Immature natural killer cell (primary cell): ENCODE measurements around the gene PPP3CA. TPM values are rescaled to one million over a fixed set of nuclear protein-coding genes. Genes with fewer than 3 reads are reported as not detected.
A peak's percentile ranks its signal among the peaks of the same experiment; 100 is the strongest.

Experiments used
- DNase-seq, 3 donors: peaks; one replicate each; pipeline ENCODE4 v3.0.0; 2022; ENCODE audit warnings: mixed read lengths in 1 of 3
- H3K27ac Mint-ChIP-seq, 6 donors: one replicate each; pipeline ENCODE4 v1.8.0; 2020; ENCODE audit warnings: mixed read lengths in 6 of 6, mild to moderate bottlenecking in 5 of 6, inconsistent platforms in 4 of 6, moderate library complexity in 3 of 6
- H3K27me3 Mint-ChIP-seq, 3 donors: one replicate each; pipeline ENCODE4 v1.8.0; 2020 to 2021; ENCODE audit warnings: low read depth in 3 of 3, mild to moderate bottlenecking in 3 of 3, mixed read lengths in 3 of 3, moderate library complexity in 3 of 3, inconsistent platforms in 1 of 3
- H3K36me3 Mint-ChIP-seq, 3 donors: one replicate each; pipeline ENCODE4 v1.8.0; 2020; ENCODE audit warnings: mixed read lengths in 3 of 3, inconsistent platforms in 2 of 3, mild to moderate bottlenecking in 2 of 3
- H3K4me1 Mint-ChIP-seq, 2 donors: one replicate each; pipeline ENCODE4 v1.8.0; 2020; ENCODE audit warnings: inconsistent platforms in 2 of 2, mild to moderate bottlenecking in 2 of 2, mixed read lengths in 2 of 2, moderate library complexity in 1 of 2
- H3K4me3 Mint-ChIP-seq, 5 donors: one replicate each; pipeline ENCODE4 v1.8.0; 2020; ENCODE audit warnings: mild to moderate bottlenecking in 5 of 5, mixed read lengths in 5 of 5, inconsistent platforms in 3 of 5, moderate library complexity in 3 of 5
- H3K9me3 Mint-ChIP-seq, 6 donors: one replicate each; pipeline ENCODE4 v1.8.0; 2020; ENCODE audit warnings: mild to moderate bottlenecking in 6 of 6, mixed read lengths in 6 of 6, inconsistent platforms in 4 of 6, moderate library complexity in 3 of 6
- polyA plus RNA-seq, 3 donors: library from polyadenylated mRNA; unstranded; fragments of 300-500 nt; fragmentation: Illumina TruSeq; gene quantifications; one replicate each; pipeline ENCODE4 v1.2.3, GENCODE V29; 2021

PPP3CA gene
- polyA plus RNA-seq, 3 donors from 2014 or later, result 9.4 to 13.6 (median 10.8) TPM

- no peak overlapping the region for H3K27ac Mint-ChIP-seq
- H3K27me3 Mint-ChIP-seq, result peaks cover 0 to 3% (median 0%) of the 10 kb centered on the region in 3 donors
- H3K36me3 Mint-ChIP-seq, result peaks cover 0 to 3% (median 0%) of the 10 kb centered on the region in 3 donors
- peaks cover 71 to 89% of the 10 kb centered on the region in 2 donors for H3K4me1 Mint-ChIP-seq
- no peaks in the 10 kb centered on the region for H3K9me3 Mint-ChIP-seq
- no peak for DNase-seq
- H3K4me3 Mint-ChIP-seq, result no peak overlapping the region
Measured at GRCh38 chr4:101291198-101291597, 56.1 kb downstream of the PPP3CA start.

- peaks cover 71 to 92% of the 10 kb centered on the region in 2 donors for H3K4me1 Mint-ChIP-seq
- peaks cover 0 to 3% (median 0%) of the 10 kb centered on the region in 3 donors for H3K27me3 Mint-ChIP-seq
Measured at GRCh38 chr4:101290654-101291053, 56.7 kb downstream of the PPP3CA start.

GRCh38 chr4:101289306-101289705 lies 58.0 kb downstream of the PPP3CA start:
- Mint-ChIP-seq H3K36me3 (peaks cover 0 to 3% (median 0%) of the 10 kb centered on the region in 3 donors), H3K27ac (peak overlapping the region in 1 of 6 donors; percentile 38), H3K4me3 (no peak overlapping the region), H3K4me1 (peaks cover 78 to 95% of the 10 kb centered on the region in 2 donors), H3K27me3 (peaks cover 0 to 3% (median 0%) of the 10 kb centered on the region in 3 donors), H3K9me3 (no peaks in the 10 kb centered on the region)
- no peak for DNase-seq

More at GRCh38 chr4:101290654-101291053, 56.7 kb downstream of the PPP3CA start:
- H3K9me3 Mint-ChIP-seq, result no peaks in the 10 kb centered on the region
- H3K27ac Mint-ChIP-seq, result no peak overlapping the region
- H3K4me3 Mint-ChIP-seq, result no peak overlapping the region
- no peak for DNase-seq
- H3K36me3 Mint-ChIP-seq, result peaks cover 0 to 3% (median 0%) of the 10 kb centered on the region in 3 donors

GRCh38 chr4:101288365-101289145 lies 58.8 kb downstream of the PPP3CA start:
- peaks cover 0 to 3% (median 0%) of the 10 kb centered on the region in 3 donors for H3K36me3 Mint-ChIP-seq
- H3K9me3 Mint-ChIP-seq, result no peaks in the 10 kb centered on the region
- peak overlapping the region in 4 of 6 donors; percentile 4 to 36 (median 8) for H3K27ac Mint-ChIP-seq
- H3K4me1 Mint-ChIP-seq, result peaks cover 76 to 95% of the 10 kb centered on the region in 2 donors
- H3K4me3 Mint-ChIP-seq, result no peak overlapping the region
- H3K27me3 Mint-ChIP-seq, result peaks cover 0 to 3% (median 0%) of the 10 kb centered on the region in 3 donors
- DNase-seq, result no peak

- Mint-ChIP-seq H3K27ac (peak overlapping the region in 5 of 6 donors; percentile 8 to 80 (median 72)), H3K27me3 (peaks cover 0 to 2% (median 0%) of the 10 kb centered on the region in 3 donors), H3K4me1 (peaks cover 76 to 95% of the 10 kb centered on the region in 2 donors), H3K36me3 (no peaks in the 10 kb centered on the region), H3K9me3 (no peaks in the 10 kb centered on the region), H3K4me3 (peak overlapping the region in 2 of 5 donors; percentile 1 to 26)
- no peak for DNase-seq
Measured at GRCh38 chr4:101287324-101287723, 60.0 kb downstream of the PPP3CA start.

GRCh38 chr4:101286663-101287062 lies 60.7 kb downstream of the PPP3CA start:
- Mint-ChIP-seq H3K27me3 (peaks cover 0 to 2% (median 0%) of the 10 kb centered on the region in 3 donors), H3K36me3 (no peaks in the 10 kb centered on the region), H3K9me3 (no peaks in the 10 kb centered on the region), H3K4me3 (no peak overlapping the region), H3K4me1 (peaks cover 77 to 95% of the 10 kb centered on the region in 2 donors), H3K27ac (peak overlapping the region in 1 of 6 donors; percentile 27)
- DNase-seq, result no peak

- Mint-ChIP-seq H3K4me3 (no peak overlapping the region), H3K27ac (peak overlapping the region in 3 of 6 donors; percentile 41 to 80 (median 61)), H3K36me3 (no peaks in the 10 kb centered on the region), H3K27me3 (peaks cover 0 to 2% (median 0%) of the 10 kb centered on the region in 3 donors), H3K9me3 (no peaks in the 10 kb centered on the region), H3K4me1 (peaks cover 79 to 95% of the 10 kb centered on the region in 2 donors)
- DNase-seq, result no peak
Measured at GRCh38 chr4:101285985-101286384, 61.3 kb downstream of the PPP3CA start.

- peak overlapping the region in 5 of 6 donors; percentile 24 to 74 (median 59) for H3K27ac Mint-ChIP-seq
- H3K4me3 Mint-ChIP-seq, result peak overlapping the region in 3 of 5 donors; percentile 9 to 56 (median 49)
- no peaks in the 10 kb centered on the region for H3K36me3 Mint-ChIP-seq
- peaks cover 0 to 2% (median 0%) of the 10 kb centered on the region in 3 donors for H3K27me3 Mint-ChIP-seq
- peak; percentile 21 to 36 (median 34) for DNase-seq
- H3K9me3 Mint-ChIP-seq, result no peaks in the 10 kb centered on the region
- H3K4me1 Mint-ChIP-seq, result peaks cover 82 to 95% of the 10 kb centered on the region in 2 donors
Measured at GRCh38 chr4:101284546-101284945, 62.8 kb downstream of the PPP3CA start.

- peaks cover 84 to 95% of the 10 kb centered on the region in 2 donors for H3K4me1 Mint-ChIP-seq
- no peaks in the 10 kb centered on the region for H3K9me3 Mint-ChIP-seq
- H3K27me3 Mint-ChIP-seq, result peaks cover 0 to 2% (median 0%) of the 10 kb centered on the region in 3 donors
Measured at GRCh38 chr4:101283434-101283833, 63.9 kb downstream of the PPP3CA start.

GRCh38 chr4:101282076-101282844 lies 65.1 kb downstream of the PPP3CA start:
- Mint-ChIP-seq H3K9me3 (no peaks in the 10 kb centered on the region), H3K4me1 (peaks cover 79 to 96% of the 10 kb centered on the region in 2 donors), H3K27ac (peak overlapping the region; percentile 59 to 86 (median 82)), H3K4me3 (peak overlapping the region; percentile 60 to 76 (median 63)), H3K36me3 (no peaks in the 10 kb centered on the region), H3K27me3 (peaks cover 0 to 2% (median 0%) of the 10 kb centered on the region in 3 donors)
- DNase-seq, result peak; percentile 18 to 34 (median 21)

More at GRCh38 chr4:101283434-101283833, 63.9 kb downstream of the PPP3CA start:
- no peak for DNase-seq
- peak overlapping the region in 3 of 6 donors; percentile 3 to 78 (median 59) for H3K27ac Mint-ChIP-seq
- peak overlapping the region in 3 of 5 donors; percentile 27 to 46 (median 33) for H3K4me3 Mint-ChIP-seq
- no peaks in the 10 kb centered on the region for H3K36me3 Mint-ChIP-seq

GRCh38 chr4:101280866-101281600 lies 66.3 kb downstream of the PPP3CA start:
- Mint-ChIP-seq H3K9me3 (no peaks in the 10 kb centered on the region), H3K4me3 (peak overlapping the region in 2 of 5 donors; percentile 7 to 8), H3K27me3 (peaks cover 0 to 2% (median 1%) of the 10 kb centered on the region in 3 donors), H3K4me1 (peaks cover 82 to 100% of the 10 kb centered on the region in 2 donors), H3K36me3 (no peaks in the 10 kb centered on the region), H3K27ac (peak overlapping the region in 5 of 6 donors; percentile 17 to 74 (median 49))
- no peak for DNase-seq

GRCh38 chr4:101279377-101279871 lies 67.9 kb downstream of the PPP3CA start:
- no peaks in the 10 kb centered on the region for H3K9me3 Mint-ChIP-seq
- no peak for DNase-seq
- peak overlapping the region in 5 of 6 donors; percentile 30 to 77 (median 48) for H3K27ac Mint-ChIP-seq
- peak overlapping the region in 4 of 5 donors; percentile 28 to 51 (median 36) for H3K4me3 Mint-ChIP-seq
- peaks cover 79 to 99% of the 10 kb centered on the region in 2 donors for H3K4me1 Mint-ChIP-seq
- H3K27me3 Mint-ChIP-seq, result peaks cover 0 to 3% (median 2%) of the 10 kb centered on the region in 3 donors
- no peaks in the 10 kb centered on the region for H3K36me3 Mint-ChIP-seq

GRCh38 chr4:101277671-101278070 lies 69.7 kb downstream of the PPP3CA start:
- DNase-seq, result no peak
- Mint-ChIP-seq H3K9me3 (no peaks in the 10 kb centered on the region), H3K4me1 (peaks cover 65 to 90% of the 10 kb centered on the region in 2 donors), H3K27me3 (peaks cover 0 to 3% (median 2%) of the 10 kb centered on the region in 3 donors), H3K36me3 (no peaks in the 10 kb centered on the region), H3K27ac (no peak overlapping the region), H3K4me3 (no peak overlapping the region)
